ENCODE data around the gene BCL10.
"Not testable (repeated sequence)": the region's sequence is repeated elsewhere in the genome, so short reads cannot be mapped to it uniquely, and the experiment has no call there.

Gene BCL10

GRCh38 chr1:85264150-85264549, 12.3 kb downstream of the BCL10 start:
- no peak for DNase-seq (ENCODE audit: low spot score)

GRCh38 chr1:85262985-85263384, 13.4 kb downstream of the BCL10 start:
- DNase-seq (ENCODE audit: low spot score), result no peak

- no peak for DNase-seq (ENCODE audit: low spot score)
These were observed 16.5 kb downstream of the BCL10 start for GRCh38 chr1:85259912-85260274.

- peak; percentile 94 for DNase-seq (ENCODE audit: low spot score)
These were observed 17.1 kb downstream of the BCL10 start, which contains the start of gene C1orf52 for GRCh38 chr1:85259118-85259911. Gene C1orf52, minus strand, starts transcription at chr1:85259662. Its CDS starts 29 bp downstream, at chr1:85259633.

- DNase-seq (ENCODE audit: low spot score), result no peak
These were observed 17.8 kb downstream of the BCL10 start for GRCh38 chr1:85258536-85259117.

GRCh38 chr1:85249042-85249441, 27.4 kb downstream of the BCL10 start:
- not testable (repeated sequence) for DNase-seq (ENCODE audit: low spot score)

GRCh38 chr1:85245891-85246290, 30.5 kb downstream of the BCL10 start:
- no peak for DNase-seq (ENCODE audit: low spot score)

GRCh38 chr1:85245456-85245855, 31.0 kb downstream of the BCL10 start:
- DNase-seq (ENCODE audit: low spot score), result no peak

- DNase-seq (ENCODE audit: low spot score), result no peak
These were observed 32.0 kb downstream of the BCL10 start for GRCh38 chr1:85244271-85245061.

GRCh38 chr1:85243372-85243771, 33.1 kb downstream of the BCL10 start:
- DNase-seq (ENCODE audit: low spot score), result no peak

GRCh38 chr1:85240643-85241042, 35.8 kb downstream of the BCL10 start:
- DNase-seq (ENCODE audit: low spot score), result no peak

GRCh38 chr1:85240174-85240601, 36.2 kb downstream of the BCL10 start:
- DNase-seq (ENCODE audit: low spot score), result peak; percentile 10

- no peak for DNase-seq (ENCODE audit: low spot score)
These were observed 38.8 kb downstream of the BCL10 start for GRCh38 chr1:85237613-85238012.

- no peak for DNase-seq (ENCODE audit: low spot score)
These were observed 46.0 kb downstream of the BCL10 start for GRCh38 chr1:85230305-85230977.

- no peak for DNase-seq (ENCODE audit: low spot score)
These were observed 46.8 kb downstream of the BCL10 start for GRCh38 chr1:85229574-85230097.

GRCh38 chr1:85228972-85229371, 47.5 kb downstream of the BCL10 start:
- no peak for DNase-seq (ENCODE audit: low spot score)

GRCh38 chr1:85225624-85226380, 50.6 kb downstream of the BCL10 start:
- DNase-seq (ENCODE audit: low spot score), result no peak

- no peak for DNase-seq (ENCODE audit: low spot score)
These were observed 51.5 kb downstream of the BCL10 start for GRCh38 chr1:85224734-85225623.

GRCh38 chr1:85224295-85224694, 52.1 kb downstream of the BCL10 start:
- DNase-seq (ENCODE audit: low spot score), result no peak

- DNase-seq (ENCODE audit: low spot score), result no peak
These were observed 53.1 kb downstream of the BCL10 start for GRCh38 chr1:85223334-85223733.

Measured in CD4-positive, alpha-beta T cell treated with Interleukin-15 for 4 hours (primary cell).